ENCODE results near the gene KCNJ2.

DNA sequence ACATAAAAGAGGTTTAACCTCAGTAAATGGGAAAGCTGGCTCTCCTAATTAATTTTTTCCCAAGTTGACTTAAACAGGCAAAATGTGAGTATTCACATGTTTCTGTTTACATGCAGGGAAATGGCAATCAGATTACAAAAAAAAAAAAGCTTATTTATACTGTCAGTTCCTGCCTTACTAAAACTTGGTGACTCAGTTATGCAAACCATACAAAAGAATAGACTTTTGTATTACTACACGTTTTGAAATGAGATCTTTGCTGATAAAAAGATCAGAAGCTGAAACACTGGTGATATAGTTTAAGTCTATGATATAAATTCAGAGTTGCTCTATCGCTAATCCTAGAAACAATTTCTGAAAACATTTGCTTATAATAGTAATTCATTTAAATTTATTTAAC, 9.4 kb upstream of the KCNJ2 start:
- TF ChIP-seq POLR2A (IDR thresholded peaks at IDR 0.05) (no peak), POLR2AphosphoS5 (IDR thresholded peaks at IDR 0.05) (no peak), EP300 (IDR thresholded peaks at IDR 0.05) (no peak)
- TF ChIP-seq, protein P1, sequence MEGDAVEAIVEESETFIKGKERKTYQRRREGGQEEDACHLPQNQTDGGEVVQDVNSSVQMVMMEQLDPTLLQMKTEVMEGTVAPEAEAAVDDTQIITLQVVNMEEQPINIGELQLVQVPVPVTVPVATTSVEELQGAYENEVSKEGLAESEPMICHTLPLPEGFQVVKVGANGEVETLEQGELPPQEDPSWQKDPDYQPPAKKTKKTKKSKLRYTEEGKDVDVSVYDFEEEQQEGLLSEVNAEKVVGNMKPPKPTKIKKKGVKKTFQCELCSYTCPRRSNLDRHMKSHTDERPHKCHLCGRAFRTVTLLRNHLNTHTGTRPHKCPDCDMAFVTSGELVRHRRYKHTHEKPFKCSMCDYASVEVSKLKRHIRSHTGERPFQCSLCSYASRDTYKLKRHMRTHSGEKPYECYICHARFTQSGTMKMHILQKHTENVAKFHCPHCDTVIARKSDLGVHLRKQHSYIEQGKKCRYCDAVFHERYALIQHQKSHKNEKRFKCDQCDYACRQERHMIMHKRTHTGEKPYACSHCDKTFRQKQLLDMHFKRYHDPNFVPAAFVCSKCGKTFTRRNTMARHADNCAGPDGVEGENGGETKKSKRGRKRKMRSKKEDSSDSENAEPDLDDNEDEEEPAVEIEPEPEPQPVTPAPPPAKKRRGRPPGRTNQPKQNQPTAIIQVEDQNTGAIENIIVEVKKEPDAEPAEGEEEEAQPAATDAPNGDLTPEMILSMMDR (IDR thresholded peaks at IDR 0.05) = no peak
